ENCODE data around the gene NSMCE4A.
"Not testable (repeated sequence)": the region's sequence is repeated elsewhere in the genome, so short reads cannot be mapped to it uniquely, and the experiment has no call there.

Gene NSMCE4A

GRCh38 chr10:121974535-121975294 is at the start of gene NSMCE4A:
Gene NSMCE4A, minus strand, starts transcription at chr10:121975217. Its CDS starts 52 bp downstream, at chr10:121975165.
- no peak for DNase-seq

- DNase-seq: not testable (repeated sequence)
These were observed 48.2 kb upstream of the NSMCE4A start for GRCh38 chr10:122023257-122023656.

GRCh38 chr10:122022276-122022675 is 47.3 kb upstream of the NSMCE4A start:
- no peak for DNase-seq

GRCh38 chr10:122021828-122022227 is 46.8 kb upstream of the NSMCE4A start:
- no peak for DNase-seq

GRCh38 chr10:122021379-122021778 is 46.4 kb upstream of the NSMCE4A start:
- DNase-seq: no peak

GRCh38 chr10:122020226-122020625 is 45.2 kb upstream of the NSMCE4A start:
- DNase-seq: no peak

- DNase-seq: peak; percentile 17
These were observed 44.5 kb upstream of the NSMCE4A start for GRCh38 chr10:122019414-122019975.

- DNase-seq: no peak
These were observed 44.0 kb upstream of the NSMCE4A start for GRCh38 chr10:122018951-122019413.

- no peak for DNase-seq
These were observed 43.5 kb upstream of the NSMCE4A start for GRCh38 chr10:122018491-122018890.

- DNase-seq: not testable (repeated sequence)
These were observed 42.9 kb upstream of the NSMCE4A start for GRCh38 chr10:122017926-122018325.

GRCh38 chr10:122014652-122015248 is 39.7 kb upstream of the NSMCE4A start:
- DNase-seq: no peak

- no peak for DNase-seq
These were observed 38.3 kb upstream of the NSMCE4A start for GRCh38 chr10:122013311-122013780.

GRCh38 chr10:122012731-122013130 is 37.7 kb upstream of the NSMCE4A start:
- DNase-seq: no peak

- no peak for DNase-seq
These were observed 35.5 kb upstream of the NSMCE4A start for GRCh38 chr10:122010405-122011050.

GRCh38 chr10:122007415-122007814 is 32.4 kb upstream of the NSMCE4A start:
- DNase-seq: no peak

- no peak for DNase-seq
These were observed 26.7 kb upstream of the NSMCE4A start for GRCh38 chr10:122001698-122002097.

- no peak for DNase-seq
These were observed 24.3 kb upstream of the NSMCE4A start for GRCh38 chr10:121999301-121999700.

- DNase-seq: no peak
These were observed 23.4 kb upstream of the NSMCE4A start for GRCh38 chr10:121998462-121998861.

- DNase-seq: no peak
These were observed 19.5 kb upstream of the NSMCE4A start for GRCh38 chr10:121994429-121994941.

GRCh38 chr10:121991727-121992126 is 16.7 kb upstream of the NSMCE4A start:
- not testable (repeated sequence) for DNase-seq

GRCh38 chr10:121990015-121990677 is 15.1 kb upstream of the NSMCE4A start:
- no peak for DNase-seq

All from NCI-H2107 (cell line).